B cell (primary cell): ENCODE results near the gene IWS1.

Experiments used
- CTCF ChIP-seq: fragments of 200-600 bp; IDR thresholded peaks from one replicate; pipeline ENCODE4 v1.8.0; 2022; ENCODE audit warnings: antibody characterized with exemption, mild to moderate bottlenecking
- EZH2 ChIP-seq: IDR thresholded peaks from 2 replicates; pipeline ENCODE4 v1.6.1; 2012; ENCODE audit warnings: borderline replicate concordance, low read depth, mild to moderate bottlenecking, moderate library complexity, low read length; ENCODE audit not compliant: insufficient read depth, poor library complexity, severe bottlenecking

- no peak for TF ChIP-seq CTCF
- TF ChIP-seq EZH2, result no peak
Observed at GRCh38 chr2:127515383-127515915, 10.8 kb downstream of the IWS1 start.
